Tibial artery (tissue), 4 donors: Measurements from ENCODE around the gene GHSR.

ENCODE experiments used
- DNase-seq, 2 donors: peaks; one replicate each; pipeline ENCODE4 v3.0.0-alpha.2; 2019
- H3K27ac ChIP-seq, 2 donors: fragments of 200-600 bp; sonication (generic) in 1 of 2; 1 replicate in 1 of 2; 2 replicates in 1 of 2; pipeline ENCODE4 v1.5.1; 2018 to 2019; ENCODE audit warnings: mild to moderate bottlenecking in 1 of 2
- H3K27me3 ChIP-seq, 2 donors: fragments of 200-600 bp; sonication (generic) in 1 of 2; one replicate each; pipeline versions ENCODE4 v1.5.1 to v1.6.0; 2016 to 2019
- H3K36me3 ChIP-seq, 3 donors: fragments of 200-600 bp; sonication (generic) in 2 of 3; one replicate each; pipeline ENCODE4 v1.5.1; 2016 to 2019; ENCODE audit warnings: mild to moderate bottlenecking in 2 of 3
- H3K4me1 ChIP-seq, 4 donors: fragments of 200-600 bp; sonication (generic) in 2 of 4; 1 replicate in 3 of 4; 2 replicates in 1 of 4; pipeline ENCODE4 v1.5.1; 2016 to 2019
- H3K4me3 ChIP-seq, 2 donors: fragments of 200-600 bp; sonication (generic) in 1 of 2; 1 replicate in 1 of 2; 2 replicates in 1 of 2; pipeline ENCODE4 v1.5.1; 2018 to 2019; ENCODE audit warnings: mild to moderate bottlenecking in 2 of 2
- H3K9me3 ChIP-seq, 3 donors: fragments of 200-600 bp; sonication (generic) in 1 of 3; one replicate each; pipeline ENCODE4 v1.5.1; 2016 to 2019
- CTCF ChIP-seq, 2 experiments: fragments of 200-600 bp in 1 of 2; fragments of 450-650 bp in 1 of 2; IDR thresholded peaks; one replicate each; pipeline ENCODE4 v1.5.1; 2017 to 2019; ENCODE audit warnings: antibody characterized with exemption in 2 of 2, mild to moderate bottlenecking in 1 of 2, moderate library complexity in 1 of 2
- intact Hi-C: fragments of 100-400 bp; cut with DNase I; formaldehyde crosslinking; loops from one replicate; pipeline ENCODE4 v1.15.0; 2023; ENCODE audit warnings: low total_unique reads

The GHSR gene

GRCh38 chr3:172448661-172449465 is 607 bp upstream of the GHSR start:
- Histone ChIP-seq H3K9me3 (no peaks in the 10 kb centered on the region), H3K36me3 (no peaks in the 10 kb centered on the region), H3K27ac (no peak overlapping the region), H3K4me1 (peaks cover 0 to 13% (median 4%) of the 10 kb centered on the region in 4 donors), H3K4me3 (no peak overlapping the region), H3K27me3 (peaks cover 0 to 48% of the 10 kb centered on the region in 2 donors)
- TF ChIP-seq CTCF (IDR thresholded peaks at IDR 0.05): no peak
- intact Hi-C loops: no loop called here
- no peak for DNase-seq

GRCh38 chr3:172446198-172446597 is 2.1 kb downstream of the GHSR start:
- no peak overlapping the region for H3K4me3 ChIP-seq
- intact Hi-C loops: no loop called here
- no peak for TF ChIP-seq CTCF (IDR thresholded peaks at IDR 0.05)
- H3K4me1 ChIP-seq: peaks cover 0 to 13% (median 4%) of the 10 kb centered on the region in 4 donors
- H3K9me3 ChIP-seq: no peaks in the 10 kb centered on the region
- no peak overlapping the region for H3K27ac ChIP-seq
- H3K36me3 ChIP-seq: no peaks in the 10 kb centered on the region
- H3K27me3 ChIP-seq: peaks cover 0 to 48% of the 10 kb centered on the region in 2 donors
- DNase-seq: no peak

GRCh38 chr3:172444821-172445220 is 3.4 kb downstream of the GHSR start:
- no peak for DNase-seq
- H3K4me3 ChIP-seq: no peak overlapping the region
- no peaks in the 10 kb centered on the region for H3K9me3 ChIP-seq
- H3K36me3 ChIP-seq: no peaks in the 10 kb centered on the region
- intact Hi-C loops: no loop called here
- no peak overlapping the region for H3K27ac ChIP-seq
- no peak for TF ChIP-seq CTCF (IDR thresholded peaks at IDR 0.05)
- peaks cover 0 to 13% (median 4%) of the 10 kb centered on the region in 4 donors for H3K4me1 ChIP-seq
- H3K27me3 ChIP-seq: peaks cover 0 to 36% of the 10 kb centered on the region in 2 donors

GRCh38 chr3:172442606-172443005 is 5.7 kb downstream of the GHSR start:
- TF ChIP-seq CTCF (IDR thresholded peaks at IDR 0.05): no peak
- intact Hi-C loops: no loop called here

GRCh38 chr3:172441581-172441980 is 6.7 kb downstream of the GHSR start:
- H3K4me1 ChIP-seq: no peaks in the 10 kb centered on the region
- no peak overlapping the region for H3K4me3 ChIP-seq
- intact Hi-C loops: no loop called here
- H3K9me3 ChIP-seq: no peaks in the 10 kb centered on the region
- H3K27ac ChIP-seq: no peak overlapping the region
- no peak for TF ChIP-seq CTCF (IDR thresholded peaks at IDR 0.05)
- H3K36me3 ChIP-seq: no peaks in the 10 kb centered on the region
- no peak for DNase-seq
- H3K27me3 ChIP-seq: peaks cover 0 to 6% of the 10 kb centered on the region in 2 donors

More at GRCh38 chr3:172442606-172443005, 5.7 kb downstream of the GHSR start:
- Histone ChIP-seq H3K27ac (no peak overlapping the region), H3K4me1 (peaks cover 0 to under 1% (median 0%) of the 10 kb centered on the region in 4 donors), H3K9me3 (no peaks in the 10 kb centered on the region), H3K27me3 (peaks cover 0 to 16% of the 10 kb centered on the region in 2 donors), H3K4me3 (no peak overlapping the region), H3K36me3 (no peaks in the 10 kb centered on the region)
- no peak for DNase-seq
